HepG2 (cell line): ENCODE measurements around the gene PFDN1.

Source experiments
- BHLHE40 ChIP-seq: IDR thresholded peaks from 2 replicates; pipeline ENCODE4 v1.6.1; 2011; ENCODE audit warnings: low read length, improper control_type of control experiment
- CTCF ChIP-seq: sonication (generic); formaldehyde crosslinking; IDR thresholded peaks from 2 replicates; pipeline ENCODE4 v1.5.0; 2020; ENCODE audit warnings: mild to moderate bottlenecking, missing genetic modification reagents, moderate library complexity
- IKZF5 ChIP-seq: IDR thresholded peaks from 2 replicates; pipeline ENCODE4 v1.6.1; 2018; ENCODE audit warnings: missing genetic modification reagents, mild to moderate bottlenecking, missing compliant biosample characterization
- POLR2A ChIP-seq, 2 experiments: IDR thresholded peaks; 2 replicates each; pipeline ENCODE4 v1.6.1; 2011; ENCODE audit warnings: low read depth in 2 of 2, low read length in 2 of 2, mild to moderate bottlenecking in 1 of 2, moderate library complexity in 1 of 2; ENCODE audit not compliant: insufficient read depth in 1 of 2
- SUZ12 ChIP-seq: fragments of 150-350 bp; IDR thresholded peaks from 2 replicates; pipeline ENCODE4 v1.6.1; 2014; ENCODE audit warnings: low read depth, low read length
- ZKSCAN8 ChIP-seq: IDR thresholded peaks from 2 replicates; pipeline ENCODE4 v1.6.1; 2016; ENCODE audit warnings: borderline replicate concordance, missing genetic modification reagents, missing compliant biosample characterization
- ZNF180 ChIP-seq: sonication (generic); formaldehyde crosslinking; IDR thresholded peaks from 2 replicates; pipeline ENCODE4 v1.4.0; 2020; ENCODE audit warnings: low read depth, missing genetic modification reagents, borderline replicate concordance
- ZNF274 ChIP-seq: sonication (generic); formaldehyde crosslinking; IDR thresholded peaks from 2 replicates; pipeline ENCODE4 v1.5.1; 2020; ENCODE audit warnings: mild to moderate bottlenecking, missing genetic modification reagents
- ZNF44 ChIP-seq: sonication (generic); formaldehyde crosslinking; IDR thresholded peaks from 2 replicates; pipeline ENCODE4 v1.5.1; 2020; ENCODE audit warnings: mild to moderate bottlenecking, missing genetic modification reagents
- TF ChIP-seq, protein P1 (sequence below): sonication (generic); formaldehyde crosslinking; IDR thresholded peaks from 2 replicates; pipeline ENCODE4 v1.5.0; 2020; ENCODE audit warnings: mild to moderate bottlenecking, missing genetic modification reagents, borderline replicate concordance
- TF ChIP-seq, protein P2 (sequence below): IDR thresholded peaks from 2 replicates; pipeline ENCODE4 v1.6.1; 2016; ENCODE audit warnings: low read depth, control low read depth

DNA sequence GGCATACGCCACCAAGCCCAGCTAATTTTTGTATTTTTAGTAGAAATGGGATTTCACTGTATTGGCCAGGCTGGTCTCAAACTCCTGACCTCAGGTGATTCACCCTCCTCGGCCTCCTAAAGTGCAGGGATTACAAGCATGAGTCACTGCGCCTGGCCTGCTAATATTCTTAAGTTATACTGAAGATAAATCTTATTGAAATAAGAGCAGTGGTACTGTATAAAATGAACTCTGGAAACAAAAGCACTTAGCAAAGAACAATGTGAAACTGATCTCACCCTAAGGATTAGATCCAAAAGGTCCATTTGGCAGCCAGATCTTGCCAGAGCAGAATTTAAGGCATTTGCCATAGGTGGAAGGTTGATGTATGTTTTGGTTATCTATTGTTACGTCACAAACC lies 100.8 kb downstream of the PFDN1 start:
- TF ChIP-seq ZNF180 (CRISPR knock-in tag): no peak
- no peak for TF ChIP-seq ZKSCAN8 (CRISPR knock-in tag)
- no peak for TF ChIP-seq CTCF (CRISPR knock-in tag)
- TF ChIP-seq, protein P1, sequence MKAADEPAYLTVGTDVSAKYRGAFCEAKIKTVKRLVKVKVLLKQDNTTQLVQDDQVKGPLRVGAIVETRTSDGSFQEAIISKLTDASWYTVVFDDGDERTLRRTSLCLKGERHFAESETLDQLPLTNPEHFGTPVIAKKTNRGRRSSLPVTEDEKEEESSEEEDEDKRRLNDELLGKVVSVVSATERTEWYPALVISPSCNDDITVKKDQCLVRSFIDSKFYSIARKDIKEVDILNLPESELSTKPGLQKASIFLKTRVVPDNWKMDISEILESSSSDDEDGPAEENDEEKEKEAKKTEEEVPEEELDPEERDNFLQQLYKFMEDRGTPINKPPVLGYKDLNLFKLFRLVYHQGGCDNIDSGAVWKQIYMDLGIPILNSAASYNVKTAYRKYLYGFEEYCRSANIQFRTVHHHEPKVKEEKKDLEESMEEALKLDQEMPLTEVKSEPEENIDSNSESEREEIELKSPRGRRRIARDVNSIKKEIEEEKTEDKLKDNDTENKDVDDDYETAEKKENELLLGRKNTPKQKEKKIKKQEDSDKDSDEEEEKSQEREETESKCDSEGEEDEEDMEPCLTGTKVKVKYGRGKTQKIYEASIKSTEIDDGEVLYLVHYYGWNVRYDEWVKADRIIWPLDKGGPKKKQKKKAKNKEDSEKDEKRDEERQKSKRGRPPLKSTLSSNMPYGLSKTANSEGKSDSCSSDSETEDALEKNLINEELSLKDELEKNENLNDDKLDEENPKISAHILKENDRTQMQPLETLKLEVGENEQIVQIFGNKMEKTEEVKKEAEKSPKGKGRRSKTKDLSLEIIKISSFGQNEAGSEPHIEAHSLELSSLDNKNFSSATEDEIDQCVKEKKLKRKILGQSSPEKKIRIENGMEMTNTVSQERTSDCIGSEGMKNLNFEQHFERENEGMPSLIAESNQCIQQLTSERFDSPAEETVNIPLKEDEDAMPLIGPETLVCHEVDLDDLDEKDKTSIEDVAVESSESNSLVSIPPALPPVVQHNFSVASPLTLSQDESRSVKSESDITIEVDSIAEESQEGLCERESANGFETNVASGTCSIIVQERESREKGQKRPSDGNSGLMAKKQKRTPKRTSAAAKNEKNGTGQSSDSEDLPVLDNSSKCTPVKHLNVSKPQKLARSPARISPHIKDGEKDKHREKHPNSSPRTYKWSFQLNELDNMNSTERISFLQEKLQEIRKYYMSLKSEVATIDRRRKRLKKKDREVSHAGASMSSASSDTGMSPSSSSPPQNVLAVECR (CRISPR knock-in tag): no peak
- TF ChIP-seq, protein P2, sequence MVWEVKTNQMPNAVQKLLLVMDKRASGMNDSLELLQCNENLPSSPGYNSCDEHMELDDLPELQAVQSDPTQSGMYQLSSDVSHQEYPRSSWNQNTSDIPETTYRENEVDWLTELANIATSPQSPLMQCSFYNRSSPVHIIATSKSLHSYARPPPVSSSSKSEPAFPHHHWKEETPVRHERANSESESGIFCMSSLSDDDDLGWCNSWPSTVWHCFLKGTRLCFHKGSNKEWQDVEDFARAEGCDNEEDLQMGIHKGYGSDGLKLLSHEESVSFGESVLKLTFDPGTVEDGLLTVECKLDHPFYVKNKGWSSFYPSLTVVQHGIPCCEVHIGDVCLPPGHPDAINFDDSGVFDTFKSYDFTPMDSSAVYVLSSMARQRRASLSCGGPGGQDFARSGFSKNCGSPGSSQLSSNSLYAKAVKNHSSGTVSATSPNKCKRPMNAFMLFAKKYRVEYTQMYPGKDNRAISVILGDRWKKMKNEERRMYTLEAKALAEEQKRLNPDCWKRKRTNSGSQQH (CRISPR knock-in tag): no peak
- TF ChIP-seq ZNF44 (CRISPR knock-in tag): no peak
- no peak for TF ChIP-seq POLR2A (IDR thresholded peaks at IDR 0.05; ENCODE audit: insufficient read depth in 1 of 2, low read depth in 2 of 2, low read length in 2 of 2)
- no peak for TF ChIP-seq ZNF274 (CRISPR knock-in tag)
- TF ChIP-seq BHLHE40: no peak
- TF ChIP-seq SUZ12: no peak
- no peak for TF ChIP-seq IKZF5 (CRISPR knock-in tag)
